HepG2 (cell line): ENCODE data around the gene MRPL14. TPM values are rescaled to one million over a fixed set of nuclear protein-coding genes. Genes with fewer than 3 reads are reported as not detected.
A peak's percentile ranks its signal among the peaks of the same experiment; 100 is the strongest.

ENCODE experiments used
- ASH2L ChIP-seq: fragments of 300-600, 200-600 bp; sonication (generic); IDR thresholded peaks from 2 replicates; pipeline ENCODE4 v1.7.0; 2017; ENCODE audit warnings: low read depth, mild to moderate bottlenecking, moderate library complexity, mixed read lengths, low read length; ENCODE audit not compliant: insufficient read length
- CBX1 ChIP-seq: IDR thresholded peaks from one replicate; pipeline ENCODE4 v1.6.1; 2016; ENCODE audit warnings: antibody characterized with exemption, low read depth
- EZH2 ChIP-seq: conservative IDR thresholded peaks from 2 replicates; pipeline ENCODE4 v1.6.1; 2012; ENCODE audit warnings: mild to moderate bottlenecking, low read depth, low read length, moderate library complexity
- GPN1 ChIP-seq: sonication (generic); formaldehyde crosslinking; IDR thresholded peaks from 2 replicates; pipeline ENCODE4 v1.5.1; 2020; ENCODE audit warnings: missing genetic modification reagents, borderline replicate concordance
- HNRNPUL1 ChIP-seq: fragments of 200-400 bp; formaldehyde crosslinking; IDR thresholded peaks from 2 replicates; pipeline ENCODE4 v1.6.1; 2017; ENCODE audit warnings: low read depth, mild to moderate bottlenecking, low read length, moderate library complexity
- JARID2 ChIP-seq: sonication (generic); formaldehyde crosslinking; IDR thresholded peaks from 2 replicates; pipeline ENCODE4 v1.8.1; 2023; ENCODE audit warnings: missing genetic modification reagents, inconsistent platforms; ENCODE audit not compliant: insufficient replicate concordance
- KDM2A ChIP-seq: sonication (generic); formaldehyde crosslinking; IDR thresholded peaks from 2 replicates; pipeline ENCODE4 v1.4.0; 2020; ENCODE audit warnings: low read depth, missing genetic modification reagents, borderline replicate concordance
- MAFF ChIP-seq: IDR thresholded peaks from 2 replicates; pipeline ENCODE4 v1.6.1; 2011; ENCODE audit warnings: low read depth, low read length, improper control_type of control experiment
- MLX ChIP-seq: IDR thresholded peaks from 2 replicates; pipeline ENCODE4 v1.6.1; 2016
- NFE2L2 ChIP-seq: fragments of 150-350 bp; IDR thresholded peaks from 2 replicates; pipeline ENCODE4 v1.6.1; 2014; ENCODE audit warnings: low read length
- ONECUT2 ChIP-seq: sonication (generic); formaldehyde crosslinking; IDR thresholded peaks from 2 replicates; pipeline ENCODE4 v1.4.0; 2020; ENCODE audit warnings: missing genetic modification reagents
- PHB2 ChIP-seq: fragments of 450-650 bp; IDR thresholded peaks from 2 replicates; pipeline ENCODE4 v1.6.1; 2018; ENCODE audit not compliant: partially characterized antibody
- PRPF4 ChIP-seq: fragments of 200-400 bp; formaldehyde crosslinking; IDR thresholded peaks from 2 replicates; pipeline ENCODE4 v1.6.1; 2016; ENCODE audit warnings: low read length, low read depth; ENCODE audit not compliant: poor library complexity, severe bottlenecking
- PTBP1 ChIP-seq: fragments of 200-400 bp; formaldehyde crosslinking; IDR thresholded peaks from 2 replicates; pipeline ENCODE4 v1.6.1; 2018; ENCODE audit warnings: low read length, low read depth; ENCODE audit not compliant: poor library complexity, severe bottlenecking
- RAD21 ChIP-seq: fragments of 450-650 bp; formaldehyde crosslinking; IDR thresholded peaks from 2 replicates; pipeline ENCODE4 v1.5.0; 2020; ENCODE audit warnings: mild to moderate bottlenecking
- SP2 ChIP-seq: sonication (generic); formaldehyde crosslinking; IDR thresholded peaks from 2 replicates; pipeline ENCODE4 v1.5.1; 2020; ENCODE audit warnings: mild to moderate bottlenecking, missing genetic modification reagents
- TBP ChIP-seq: sonication (generic); formaldehyde crosslinking; IDR thresholded peaks from 2 replicates; pipeline ENCODE4 v1.5.0; 2020; ENCODE audit warnings: missing genetic modification reagents
- ZBTB3 ChIP-seq: sonication (generic); formaldehyde crosslinking; IDR thresholded peaks from 2 replicates; pipeline ENCODE4 v1.4.0; 2020; ENCODE audit warnings: low read depth, mild to moderate bottlenecking, moderate library complexity, missing genetic modification reagents, borderline replicate concordance
- ZBTB34 ChIP-seq: sonication (generic); formaldehyde crosslinking; IDR thresholded peaks from 2 replicates; pipeline ENCODE4 v1.8.0; 2022; ENCODE audit warnings: mild to moderate bottlenecking, missing genetic modification reagents
- ZNF256 ChIP-seq: sonication (generic); formaldehyde crosslinking; conservative IDR thresholded peaks from 2 replicates; pipeline ENCODE4 v1.4.0; 2020; ENCODE audit warnings: missing genetic modification reagents
- ZNF432 ChIP-seq: sonication (generic); formaldehyde crosslinking; IDR thresholded peaks from 2 replicates; pipeline ENCODE4 v1.5.0; 2020; ENCODE audit warnings: missing genetic modification reagents, mild to moderate bottlenecking, borderline replicate concordance
- ZNF703 ChIP-seq: sonication (generic); formaldehyde crosslinking; IDR thresholded peaks from 2 replicates; pipeline ENCODE4 v1.5.1; 2020; ENCODE audit warnings: missing genetic modification reagents, mild to moderate bottlenecking, moderate library complexity, borderline replicate concordance
- ZNF792 ChIP-seq: IDR thresholded peaks from 2 replicates; pipeline ENCODE4 v1.6.1; 2016
- ZNF879 ChIP-seq: sonication (generic); formaldehyde crosslinking; IDR thresholded peaks from 2 replicates; pipeline ENCODE4 v1.8.1; 2023; ENCODE audit warnings: missing genetic modification reagents
- ZSCAN29 ChIP-seq: sonication (generic); formaldehyde crosslinking; conservative IDR thresholded peaks from 2 replicates; pipeline ENCODE4 v1.4.0; 2020; ENCODE audit warnings: mild to moderate bottlenecking, missing genetic modification reagents
- polyA plus RNA-seq, 8 experiments: library from polyadenylated mRNA; depleted of rRNA in 3 of 8; stranded (reverse) in 7 of 8; unstranded in 1 of 8; fragments of >200 nt; fragmentation: Illumina TruSeq in 4 of 8; extraction: Trizol in 4 of 8; gene quantifications; 2 replicates each; pipeline versions ENCODE4 v1.2.1 to v1.2.3, GENCODE V29; 2011 to 2016; ENCODE audit warnings: low read depth in 4 of 8, missing spikeins in 1 of 8, mixed read lengths in 1 of 8; ENCODE audit not compliant: insufficient read depth in 1 of 8
- total RNA-seq, 5 experiments: library from RNA; depleted of rRNA; stranded (reverse); fragments of >200 nt; fragmentation: Illumina TruSeq; extraction: Trizol; gene quantifications; 2 replicates each; pipeline ENCODE4 v1.2.3, GENCODE V29; 2016; ENCODE audit warnings: low read depth in 1 of 5
- TF ChIP-seq, protein P1 (sequence below): sonication (generic); formaldehyde crosslinking; IDR thresholded peaks from 2 replicates; pipeline ENCODE4 v1.5.0; 2020; ENCODE audit warnings: mild to moderate bottlenecking, missing genetic modification reagents, borderline replicate concordance

MRPL14 gene
- total and polyA plus RNA-seq, 2 of the 13 experiments (the other 11 are each of a cell fraction or from before 2014, with no cell fraction given): 157 to 178 TPM

- TF ChIP-seq GPN1 (CRISPR knock-in tag): no peak
- peak; percentile 27 for TF ChIP-seq PTBP1
- TF ChIP-seq, protein P1, sequence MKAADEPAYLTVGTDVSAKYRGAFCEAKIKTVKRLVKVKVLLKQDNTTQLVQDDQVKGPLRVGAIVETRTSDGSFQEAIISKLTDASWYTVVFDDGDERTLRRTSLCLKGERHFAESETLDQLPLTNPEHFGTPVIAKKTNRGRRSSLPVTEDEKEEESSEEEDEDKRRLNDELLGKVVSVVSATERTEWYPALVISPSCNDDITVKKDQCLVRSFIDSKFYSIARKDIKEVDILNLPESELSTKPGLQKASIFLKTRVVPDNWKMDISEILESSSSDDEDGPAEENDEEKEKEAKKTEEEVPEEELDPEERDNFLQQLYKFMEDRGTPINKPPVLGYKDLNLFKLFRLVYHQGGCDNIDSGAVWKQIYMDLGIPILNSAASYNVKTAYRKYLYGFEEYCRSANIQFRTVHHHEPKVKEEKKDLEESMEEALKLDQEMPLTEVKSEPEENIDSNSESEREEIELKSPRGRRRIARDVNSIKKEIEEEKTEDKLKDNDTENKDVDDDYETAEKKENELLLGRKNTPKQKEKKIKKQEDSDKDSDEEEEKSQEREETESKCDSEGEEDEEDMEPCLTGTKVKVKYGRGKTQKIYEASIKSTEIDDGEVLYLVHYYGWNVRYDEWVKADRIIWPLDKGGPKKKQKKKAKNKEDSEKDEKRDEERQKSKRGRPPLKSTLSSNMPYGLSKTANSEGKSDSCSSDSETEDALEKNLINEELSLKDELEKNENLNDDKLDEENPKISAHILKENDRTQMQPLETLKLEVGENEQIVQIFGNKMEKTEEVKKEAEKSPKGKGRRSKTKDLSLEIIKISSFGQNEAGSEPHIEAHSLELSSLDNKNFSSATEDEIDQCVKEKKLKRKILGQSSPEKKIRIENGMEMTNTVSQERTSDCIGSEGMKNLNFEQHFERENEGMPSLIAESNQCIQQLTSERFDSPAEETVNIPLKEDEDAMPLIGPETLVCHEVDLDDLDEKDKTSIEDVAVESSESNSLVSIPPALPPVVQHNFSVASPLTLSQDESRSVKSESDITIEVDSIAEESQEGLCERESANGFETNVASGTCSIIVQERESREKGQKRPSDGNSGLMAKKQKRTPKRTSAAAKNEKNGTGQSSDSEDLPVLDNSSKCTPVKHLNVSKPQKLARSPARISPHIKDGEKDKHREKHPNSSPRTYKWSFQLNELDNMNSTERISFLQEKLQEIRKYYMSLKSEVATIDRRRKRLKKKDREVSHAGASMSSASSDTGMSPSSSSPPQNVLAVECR: peak; percentile 82; the same call in 1 of the 2 replicates
- TF ChIP-seq ZNF792: peak; percentile 94
- TF ChIP-seq MLX: peak; percentile 75; the same call in 1 of the 2 replicates
- TF ChIP-seq KDM2A: peak; percentile 77
- TF ChIP-seq PRPF4: peak; percentile 75
- TF ChIP-seq ZNF703: no peak
- TF ChIP-seq ZNF432 (CRISPR knock-in tag): no peak
- no peak for TF ChIP-seq ZNF256 (CRISPR knock-in tag)
- TF ChIP-seq ZBTB3 (CRISPR knock-in tag): no peak; the same call in 1 of the 2 replicates
- no peak; the same call in 1 of the 2 replicates for TF ChIP-seq NFE2L2
- no peak for TF ChIP-seq TBP
- peak; percentile 57 for TF ChIP-seq ASH2L
- no peak for TF ChIP-seq EZH2
- TF ChIP-seq ONECUT2: peak; percentile 15; the same call in 1 of the 2 replicates
- TF ChIP-seq MAFF: no peak
- TF ChIP-seq PHB2: no peak
- TF ChIP-seq CBX1: peak; percentile 35
- TF ChIP-seq ZNF879 (CRISPR knock-in tag): no peak
- TF ChIP-seq SP2 (CRISPR knock-in tag): 0 out of 2 replicates have a peak, but pooled peaks have one; percentile 53
- TF ChIP-seq JARID2: no peak
- TF ChIP-seq ZBTB34 (CRISPR knock-in tag): peak; percentile 93
- TF ChIP-seq ZSCAN29 (CRISPR knock-in tag): peak; percentile 47; the same call in 1 of the 2 replicates
- TF ChIP-seq HNRNPUL1: no peak
- peak; percentile 42; the same call in 1 of the 2 replicates for TF ChIP-seq RAD21 (CRISPR knock-in tag)
Observed at GRCh38 chr6:44156494-44157151, 29.4 kb upstream of the MRPL14 start (continued).
